SJCRH30 (cell line): Measurements from ENCODE around the gene NUCB1. TPM values are rescaled to one million over a fixed set of nuclear protein-coding genes. Genes with fewer than 3 reads are reported as not detected.
"Not testable (repeated sequence)": the region's sequence is repeated elsewhere in the genome, so short reads cannot be mapped to it uniquely, and the experiment has no call there.

Experiments used
- DNase-seq, 2 experiments: peaks; one replicate each; pipeline ENCODE4 v3.0.0-alpha.2; 2015 to 2020
- H3K27ac ChIP-seq: fragments of 250-450 bp; sonication (Bioruptor Pico); 2 replicates; pipeline ENCODE4 v1.5.1; 2020; ENCODE audit warnings: mild to moderate bottlenecking, moderate library complexity
- H3K27me3 ChIP-seq: fragments of 250-450 bp; sonication (Bioruptor Pico); 2 replicates; pipeline ENCODE4 v1.5.1; 2020; ENCODE audit warnings: mild to moderate bottlenecking, moderate library complexity
- H3K36me3 ChIP-seq: fragments of 250-450 bp; sonication (Bioruptor Pico); 2 replicates; pipeline ENCODE4 v1.5.1; 2020; ENCODE audit warnings: mild to moderate bottlenecking, moderate library complexity
- H3K4me1 ChIP-seq: fragments of 250-450 bp; sonication (Bioruptor Pico); 2 replicates; pipeline ENCODE4 v1.5.1; 2020; ENCODE audit warnings: mild to moderate bottlenecking, moderate library complexity
- H3K4me3 ChIP-seq: fragments of 250-450 bp; sonication (Bioruptor Pico); 2 replicates; pipeline ENCODE4 v1.5.1; 2020; ENCODE audit warnings: mild to moderate bottlenecking, moderate library complexity
- H3K9me3 ChIP-seq: fragments of 250-450 bp; sonication (Bioruptor Pico); replicated peaks from 2 replicates; pipeline ENCODE4 v1.5.1; 2020; ENCODE audit warnings: mild to moderate bottlenecking, moderate library complexity
- total RNA-seq: library from RNA; depleted of rRNA; stranded (reverse); fragments of >200 nt; shearing (Covaris generic); gene quantifications from 2 replicates; pipeline ENCODE4 v1.2.3, GENCODE V29; 2014

The NUCB1 gene
- total RNA-seq, 1 experiment from 2014 or later, result 91.2 TPM

GRCh38 chr19:48926909-48927308 is 26.8 kb downstream of the NUCB1 start:
- Histone ChIP-seq H3K27me3 (no peaks in the 10 kb centered on the region), H3K36me3 (no peaks in the 10 kb centered on the region; the same call in 1 of the 2 replicates), H3K4me3 (no peak overlapping the region), H3K4me1 (peaks cover 7% of the 10 kb centered on the region; the same call in 1 of the 2 replicates), H3K9me3 (no peaks in the 10 kb centered on the region), H3K27ac (no peak overlapping the region)
- no peak for DNase-seq

GRCh38 chr19:48927692-48928091 is 27.6 kb downstream of the NUCB1 start:
- not testable (repeated sequence) for H3K9me3 ChIP-seq, H3K36me3 ChIP-seq, DNase-seq, H3K27ac ChIP-seq, H3K27me3 ChIP-seq, H3K4me1 ChIP-seq, H3K4me3 ChIP-seq

- peaks cover 7% of the 10 kb centered on the region; the same call in 1 of the 2 replicates for H3K4me1 ChIP-seq
- no peaks in the 10 kb centered on the region; the same call in 1 of the 2 replicates for H3K36me3 ChIP-seq
- no peak overlapping the region for H3K4me3 ChIP-seq
- H3K27me3 ChIP-seq, result no peaks in the 10 kb centered on the region
- no peaks in the 10 kb centered on the region for H3K9me3 ChIP-seq
- DNase-seq, result peak; percentile 53 to 57
- H3K27ac ChIP-seq, result no peak overlapping the region
These were observed 28.3 kb downstream of the NUCB1 start for GRCh38 chr19:48928164-48929025.

- H3K27ac ChIP-seq, result no peak within 1 kb of the TSS
- H3K9me3 ChIP-seq, result no peaks in the 10 kb centered on the region
- no peaks in the 10 kb centered on the region for H3K27me3 ChIP-seq
- peak; percentile 63 to 80 for DNase-seq
- no peaks in the 10 kb centered on the region for H3K4me1 ChIP-seq
- H3K36me3 ChIP-seq, result no peaks in the 10 kb centered on the region
- H3K4me3 ChIP-seq, result peak within 1 kb of the TSS; percentile 53
These were observed 33.3 kb downstream of the NUCB1 start, which contains the start of gene DHDH for GRCh38 chr19:48933382-48933932. DHDH (plus strand) TSS chr19:48933699; CDS start chr19:48933722, 23 bp downstream.

- Histone ChIP-seq H3K36me3 (no peaks in the 10 kb centered on the region), H3K4me3 (no peak overlapping the region), H3K4me1 (no peaks in the 10 kb centered on the region), H3K27me3 (no peaks in the 10 kb centered on the region), H3K27ac (no peak overlapping the region), H3K9me3 (no peaks in the 10 kb centered on the region)
- DNase-seq, result no peak
These were observed 34.7 kb downstream of the NUCB1 start for GRCh38 chr19:48934837-48935236.

GRCh38 chr19:48935864-48936263 is 35.8 kb downstream of the NUCB1 start:
- no peaks in the 10 kb centered on the region for H3K36me3 ChIP-seq
- no peaks in the 10 kb centered on the region for H3K9me3 ChIP-seq
- no peaks in the 10 kb centered on the region for H3K27me3 ChIP-seq
- H3K27ac ChIP-seq, result no peak overlapping the region
- H3K4me3 ChIP-seq, result no peak overlapping the region
- H3K4me1 ChIP-seq, result no peaks in the 10 kb centered on the region
- no peak for DNase-seq

GRCh38 chr19:48938256-48938655 is 38.1 kb downstream of the NUCB1 start:
- Histone ChIP-seq H3K36me3 (no peaks in the 10 kb centered on the region), H3K27ac (no peak overlapping the region), H3K4me3 (no peak overlapping the region), H3K27me3 (no peaks in the 10 kb centered on the region), H3K4me1 (no peaks in the 10 kb centered on the region), H3K9me3 (no peaks in the 10 kb centered on the region)
- no peak for DNase-seq

GRCh38 chr19:48940902-48941301 is 40.8 kb downstream of the NUCB1 start:
- Histone ChIP-seq H3K9me3 (no peaks in the 10 kb centered on the region), H3K27ac (no peak overlapping the region), H3K27me3 (no peaks in the 10 kb centered on the region), H3K36me3 (no peaks in the 10 kb centered on the region), H3K4me3 (no peak overlapping the region), H3K4me1 (no peaks in the 10 kb centered on the region)
- no peak for DNase-seq

GRCh38 chr19:48943081-48943480 is 43.0 kb downstream of the NUCB1 start:
- Histone ChIP-seq H3K27ac (no peak overlapping the region), H3K9me3 (no peaks in the 10 kb centered on the region; the same call in 1 of the 2 replicates), H3K36me3 (no peaks in the 10 kb centered on the region), H3K4me1 (no peaks in the 10 kb centered on the region), H3K27me3 (no peaks in the 10 kb centered on the region), H3K4me3 (no peak overlapping the region)
- DNase-seq, result no peak

GRCh38 chr19:48945415-48945814 is 45.3 kb downstream of the NUCB1 start:
- no peaks in the 10 kb centered on the region for H3K36me3 ChIP-seq

GRCh38 chr19:48945817-48946216 is 45.7 kb downstream of the NUCB1 start:
- no peak for DNase-seq
- no peak overlapping the region for H3K27ac ChIP-seq
- H3K4me1 ChIP-seq, result no peaks in the 10 kb centered on the region
- no peaks in the 10 kb centered on the region; the same call in 1 of the 2 replicates for H3K9me3 ChIP-seq
- no peaks in the 10 kb centered on the region for H3K36me3 ChIP-seq
- H3K4me3 ChIP-seq, result no peak overlapping the region
- no peaks in the 10 kb centered on the region for H3K27me3 ChIP-seq

More at GRCh38 chr19:48945415-48945814, 45.3 kb downstream of the NUCB1 start:
- H3K9me3 ChIP-seq, result no peaks in the 10 kb centered on the region; the same call in 1 of the 2 replicates
- DNase-seq, result no peak
- no peaks in the 10 kb centered on the region for H3K4me1 ChIP-seq
- H3K27me3 ChIP-seq, result no peaks in the 10 kb centered on the region
- H3K4me3 ChIP-seq, result no peak overlapping the region
- no peak overlapping the region for H3K27ac ChIP-seq

- Histone ChIP-seq H3K4me1 (no peaks in the 10 kb centered on the region), H3K27me3 (no peaks in the 10 kb centered on the region), H3K27ac (no peak overlapping the region), H3K4me3 (no peak overlapping the region), H3K36me3 (no peaks in the 10 kb centered on the region), H3K9me3 (no peaks in the 10 kb centered on the region; the same call in 1 of the 2 replicates)
- no peak for DNase-seq
These were observed 46.5 kb downstream of the NUCB1 start for GRCh38 chr19:48946463-48947257.

- no peak overlapping the region for H3K4me3 ChIP-seq
- DNase-seq, result no peak
- no peaks in the 10 kb centered on the region for H3K27me3 ChIP-seq
- H3K36me3 ChIP-seq, result no peaks in the 10 kb centered on the region
- H3K27ac ChIP-seq, result no peak overlapping the region
- H3K9me3 ChIP-seq, result no peaks in the 10 kb centered on the region; the same call in 1 of the 2 replicates
- H3K4me1 ChIP-seq, result no peaks in the 10 kb centered on the region
These were observed 47.1 kb downstream of the NUCB1 start for GRCh38 chr19:48947258-48947542.

- H3K27ac ChIP-seq, result no peak overlapping the region
These were observed 50.0 kb downstream of the NUCB1 start for GRCh38 chr19:48950159-48950558.

More at GRCh38 chr19:48950159-48950558, 50.0 kb downstream of the NUCB1 start:
- Histone ChIP-seq H3K4me3 (no peak overlapping the region), H3K36me3 (no peaks in the 10 kb centered on the region), H3K9me3 (no peaks in the 10 kb centered on the region; the same call in 1 of the 2 replicates), H3K27me3 (no peaks in the 10 kb centered on the region), H3K4me1 (no peaks in the 10 kb centered on the region)
- no peak for DNase-seq
